GM23338 (cell line): Measurements from ENCODE around the gene KRTAP6-1. TPM values are rescaled to one million over a fixed set of nuclear protein-coding genes. Genes with fewer than 3 reads are reported as not detected.

Experiments
- ATAC-seq: fragments of 200-7000 bp; cut with Tn5 transposase; 3 replicates; pipeline ENCODE4 v1.9.1; 2020
- DNase-seq: peaks from one replicate; pipeline ENCODE4 v3.0.0-alpha.2; 2015; ENCODE audit warnings: low spot score
- H2AFZ ChIP-seq: fragments of 200-600 bp; sonication (generic); 2 replicates; pipeline ENCODE4 v1.8.0; 2016; ENCODE audit warnings: antibody characterized with exemption, mild to moderate bottlenecking, moderate library complexity
- H3F3A ChIP-seq: fragments of 200-600 bp; sonication (generic); replicated peaks from 2 replicates; pipeline ENCODE4 v1.8.0; 2017; ENCODE audit warnings: antibody characterized with exemption, mixed run types, low read depth
- H3K27ac ChIP-seq: fragments of 200-600 bp; sonication (generic); 2 replicates; pipeline ENCODE4 v1.6.1; 2016; ENCODE audit warnings: low read depth
- H3K27me3 ChIP-seq: fragments of 200-600 bp; sonication (generic); 2 replicates; pipeline ENCODE4 v1.8.0; 2016; ENCODE audit warnings: mild to moderate bottlenecking, mixed run types, moderate library complexity; ENCODE audit not compliant: insufficient read depth
- H3K36me3 ChIP-seq: fragments of 200-600 bp; sonication (generic); 2 replicates; pipeline ENCODE4 v1.8.0; 2016; ENCODE audit warnings: mild to moderate bottlenecking; ENCODE audit not compliant: insufficient read depth
- H3K4me1 ChIP-seq: fragments of 200-600 bp; sonication (generic); 2 replicates; pipeline ENCODE4 v1.8.0; 2016; ENCODE audit warnings: mild to moderate bottlenecking, moderate library complexity; ENCODE audit not compliant: insufficient read depth
- H3K4me2 ChIP-seq: fragments of 200-600 bp; sonication (generic); 2 replicates; pipeline ENCODE4 v1.7.1; 2017; ENCODE audit warnings: mixed run types
- H3K4me3 ChIP-seq: fragments of 200-600 bp; sonication (generic); 2 replicates; pipeline ENCODE4 v1.6.1; 2016; ENCODE audit warnings: mixed run types
- H3K79me2 ChIP-seq: fragments of 200-600 bp; sonication (generic); replicated peaks from 2 replicates; pipeline ENCODE4 v1.8.0; 2017; ENCODE audit warnings: mild to moderate bottlenecking; ENCODE audit not compliant: insufficient read depth
- H3K9me2 ChIP-seq: fragments of 200-600 bp; sonication (generic); 2 replicates; pipeline ENCODE4 v1.8.0; 2017; ENCODE audit not compliant: insufficient read depth
- H4K20me1 ChIP-seq: fragments of 200-600 bp; sonication (generic); replicated peaks from 2 replicates; pipeline ENCODE4 v1.8.0; 2017; ENCODE audit warnings: mild to moderate bottlenecking; ENCODE audit not compliant: insufficient read depth
- H3K27ac Mint-ChIP-seq: 2 replicates; pipeline ENCODE4 v1.8.0; 2020; ENCODE audit warnings: inconsistent platforms, mild to moderate bottlenecking, moderate library complexity, mixed read lengths
- H3K27me3 Mint-ChIP-seq: 3 replicates; pipeline ENCODE4 v1.8.0; 2022; ENCODE audit warnings: low read depth, mild to moderate bottlenecking, moderate library complexity, mixed read lengths, inconsistent platforms; ENCODE audit not compliant: insufficient read depth, poor library complexity
- H3K36me3 Mint-ChIP-seq: 3 replicates; pipeline ENCODE4 v1.8.0; 2021; ENCODE audit warnings: low read depth, mild to moderate bottlenecking, inconsistent platforms, moderate library complexity, mixed read lengths
- H3K4me1 Mint-ChIP-seq: 3 replicates; pipeline ENCODE4 v1.8.0; 2020; ENCODE audit warnings: mild to moderate bottlenecking, inconsistent platforms, mixed read lengths
- H3K4me3 Mint-ChIP-seq: 3 replicates; pipeline ENCODE4 v1.8.0; 2021; ENCODE audit warnings: moderate library complexity, mild to moderate bottlenecking, inconsistent platforms, mixed read lengths
- H3K9me3 Mint-ChIP-seq: 3 replicates; pipeline ENCODE4 v1.8.0; 2020; ENCODE audit warnings: moderate library complexity, mild to moderate bottlenecking, inconsistent platforms, mixed read lengths
- CREB1 ChIP-seq: fragments of 250-450 bp; sonication (Bioruptor Pico); IDR thresholded peaks from 2 replicates; pipeline ENCODE4 v1.5.0; 2020; ENCODE audit warnings: low read depth, mild to moderate bottlenecking, moderate library complexity
- CTCF ChIP-seq, 2 experiments: fragments of 200-600 bp in 1 of 2; sonication (generic) in 1 of 2; conservative IDR thresholded peaks; 2 replicates each; pipeline versions ENCODE4 v1.5.1 to v1.6.1; 2016 to 2017; ENCODE audit warnings: antibody characterized with exemption in 2 of 2, low read depth in 2 of 2, mild to moderate bottlenecking in 2 of 2, moderate library complexity in 1 of 2
- ETS1 ChIP-seq: IDR thresholded peaks from 2 replicates; pipeline ENCODE4 v1.6.1; 2016; ENCODE audit warnings: antibody characterized with exemption
- EZH2 ChIP-seq: fragments of 200-600 bp; sonication (generic); IDR thresholded peaks from one replicate; pipeline ENCODE4 v1.8.0; 2017; ENCODE audit warnings: antibody characterized with exemption, mild to moderate bottlenecking, low read depth; ENCODE audit not compliant: unreplicated experiment
- EZH2phosphoT487 ChIP-seq: fragments of 200-600 bp; sonication (generic); IDR thresholded peaks from one replicate; pipeline ENCODE4 v1.8.1; 2018; ENCODE audit warnings: antibody characterized with exemption; ENCODE audit not compliant: unreplicated experiment
- JUNB ChIP-seq: IDR thresholded peaks from one replicate; pipeline ENCODE4 v1.6.1; 2016; ENCODE audit warnings: antibody characterized with exemption; ENCODE audit not compliant: unreplicated experiment
- REST ChIP-seq: IDR thresholded peaks from one replicate; pipeline ENCODE4 v1.6.1; 2018; ENCODE audit warnings: antibody characterized with exemption; ENCODE audit not compliant: unreplicated experiment
- STAT1 ChIP-seq: IDR thresholded peaks from one replicate; pipeline ENCODE4 v1.6.1; 2016; ENCODE audit warnings: antibody characterized with exemption; ENCODE audit not compliant: unreplicated experiment
- ZNF114 ChIP-seq: fragments of 250-450 bp; sonication (Bioruptor Pico); IDR thresholded peaks from 2 replicates; pipeline ENCODE4 v1.5.0; 2020; ENCODE audit warnings: mild to moderate bottlenecking, moderate library complexity
- ZNF331 ChIP-seq: fragments of 250-450 bp; sonication (Bioruptor Pico); IDR thresholded peaks from 2 replicates; pipeline ENCODE4 v1.5.0; 2020; ENCODE audit warnings: low read depth, mild to moderate bottlenecking, moderate library complexity
- ZNF462 ChIP-seq: fragments of 250-450 bp; sonication (Bioruptor Pico); IDR thresholded peaks from 2 replicates; pipeline ENCODE4 v1.5.0; 2020; ENCODE audit warnings: mild to moderate bottlenecking, moderate library complexity
- polyA plus RNA-seq: library from polyadenylated mRNA; unstranded; fragments of >200 nt; fragmentation: Nextera tagmentation; extraction: Ambion mirVana; gene quantifications from 2 replicates; pipeline ENCODE4 v1.2.1, GENCODE V29; 2016
- total RNA-seq: library from RNA; depleted of rRNA; stranded (reverse); fragments of >200 nt; shearing (Covaris generic); gene quantifications from 2 replicates; pipeline ENCODE4 v1.2.3, GENCODE V29; 2014

Gene KRTAP6-1
- total and polyA plus RNA-seq, 2 experiments from 2014 or later, result not detected

- peaks cover 3% of the 10 kb centered on the region; the same call in 1 of the 3 replicates for H3K9me3 Mint-ChIP-seq
Observed at GRCh38 chr21:30616125-30616524, 2.4 kb upstream of the KRTAP6-1 start, which contains the start of gene KRTAP20-1. KRTAP20-1 (plus strand) TSS chr21:30616425; CDS start chr21:30616455, 30 bp downstream.

More at GRCh38 chr21:30616125-30616524, 2.4 kb upstream of the KRTAP6-1 start, which contains the start of gene KRTAP20-1:
- H3K79me2 ChIP-seq, result no peaks in the 10 kb centered on the region
- H3K4me1 ChIP-seq, result no peaks in the 10 kb centered on the region
- DNase-seq, result no peak
- no peak within 1 kb of the TSS for H3K4me3 Mint-ChIP-seq
- H3K4me2 ChIP-seq, result no peak within 1 kb of the TSS
- no peaks in the 10 kb centered on the region for H3K4me1 Mint-ChIP-seq
- no peak for TF ChIP-seq ZNF462 (CRISPR knock-in tag)
- TF ChIP-seq REST, result no peak
- no peak for TF ChIP-seq ETS1
- TF ChIP-seq ZNF114 (CRISPR knock-in tag), result no peak
- TF ChIP-seq ZNF331 (CRISPR knock-in tag), result no peak
- no peak for TF ChIP-seq STAT1
- TF ChIP-seq EZH2, result no peak
- no peak for TF ChIP-seq CTCF (conservative IDR thresholded peaks at IDR 0.05; ENCODE audit: low read depth in 2 of 2)
- no peak for TF ChIP-seq JUNB
- TF ChIP-seq CREB1 (CRISPR knock-in tag), result no peak
- no peak for TF ChIP-seq EZH2phosphoT487
- H2AFZ ChIP-seq, result no peak within 1 kb of the TSS
- H3F3A ChIP-seq, result no peaks in the 10 kb centered on the region
- H3K36me3 ChIP-seq, result no peaks in the 10 kb centered on the region
- no peaks in the 10 kb centered on the region for H3K27me3 Mint-ChIP-seq
- no peak within 1 kb of the TSS for H3K27ac Mint-ChIP-seq
- no peaks in the 10 kb centered on the region for H3K9me2 ChIP-seq
- no peaks in the 10 kb centered on the region for H4K20me1 ChIP-seq
- no peak within 1 kb of the TSS for H3K27ac ChIP-seq
- no peaks in the 10 kb centered on the region for H3K36me3 Mint-ChIP-seq
- no peak within 1 kb of the TSS for H3K4me3 ChIP-seq
- ATAC-seq, result no peak
- H3K27me3 ChIP-seq, result no peaks in the 10 kb centered on the region
